ENCODE data around the gene SHC4.
A peak's percentile ranks its signal among the peaks of the same experiment; 100 is the strongest.
"Not testable (repeated sequence)": the region's sequence is repeated elsewhere in the genome, so short reads cannot be mapped to it uniquely, and the experiment has no call there.

Gene SHC4

GRCh38 chr15:48963524-48964113, at the start of gene SHC4:
TSS of gene SHC4 (minus strand) at chr15:48963919. CDS start at chr15:48963015, 904 bp downstream.
- DNase-seq: peak; percentile 79

- DNase-seq: no peak
These were observed 35.6 kb upstream of the SHC4 start for GRCh38 chr15:48999314-48999713.

- no peak for DNase-seq
These were observed 32.6 kb upstream of the SHC4 start for GRCh38 chr15:48996276-48996675.

- DNase-seq: no peak
These were observed 29.7 kb upstream of the SHC4 start for GRCh38 chr15:48993380-48993779.

- DNase-seq: peak; percentile 49
These were observed 28.8 kb upstream of the SHC4 start for GRCh38 chr15:48992545-48992944.

GRCh38 chr15:48992096-48992495, 28.4 kb upstream of the SHC4 start:
- DNase-seq: no peak

- DNase-seq: no peak
These were observed 25.5 kb upstream of the SHC4 start for GRCh38 chr15:48989170-48989569.

- DNase-seq: no peak
These were observed 23.4 kb upstream of the SHC4 start for GRCh38 chr15:48987142-48987541.

GRCh38 chr15:48986240-48986639, 22.5 kb upstream of the SHC4 start:
- DNase-seq: no peak

GRCh38 chr15:48985516-48985915, 21.8 kb upstream of the SHC4 start:
- DNase-seq: no peak

- DNase-seq: no peak
These were observed 21.2 kb upstream of the SHC4 start for GRCh38 chr15:48984811-48985352.

- no peak for DNase-seq
These were observed 20.4 kb upstream of the SHC4 start for GRCh38 chr15:48984021-48984710.

- no peak for DNase-seq
These were observed 19.6 kb upstream of the SHC4 start for GRCh38 chr15:48983300-48983699.

GRCh38 chr15:48981941-48982340, 18.2 kb upstream of the SHC4 start:
- DNase-seq: no peak

GRCh38 chr15:48978638-48979037, 14.9 kb upstream of the SHC4 start:
- no peak for DNase-seq

GRCh38 chr15:48976444-48977088, 12.8 kb upstream of the SHC4 start:
- no peak for DNase-seq

GRCh38 chr15:48975472-48976419, 12.0 kb upstream of the SHC4 start:
- peak; percentile 93 for DNase-seq

GRCh38 chr15:48974882-48975281, 11.2 kb upstream of the SHC4 start:
- DNase-seq: peak; percentile 44

- no peak for DNase-seq
These were observed 9.2 kb upstream of the SHC4 start for GRCh38 chr15:48972750-48973503.

GRCh38 chr15:48970926-48971325, 7.2 kb upstream of the SHC4 start:
- not testable (repeated sequence) for DNase-seq

GRCh38 chr15:48968066-48968465, 4.3 kb upstream of the SHC4 start:
- peak; percentile 21 for DNase-seq

- DNase-seq: no peak
These were observed 3.6 kb upstream of the SHC4 start for GRCh38 chr15:48967336-48967735.

Measured in hematopoietic multipotent progenitor cell treated with erythropoietin and hydrocortisone succinate and interleukin-3 and kit ligand, for 4 days (in vitro differentiated cells).